Measurements from ENCODE around the gene SUSD1.

SUSD1 gene

GRCh38 chr9:112035166-112035826 lies 139.8 kb downstream of the SUSD1 start:
- DNase-seq, result no peak

GRCh38 chr9:112034216-112034611 lies 140.9 kb downstream of the SUSD1 start:
- DNase-seq, result no peak

- no peak for DNase-seq
Measured at GRCh38 chr9:112033237-112034215, 141.6 kb downstream of the SUSD1 start.

GRCh38 chr9:112032743-112033142 lies 142.4 kb downstream of the SUSD1 start:
- no peak for DNase-seq

GRCh38 chr9:112032009-112032408 lies 143.1 kb downstream of the SUSD1 start:
- no peak for DNase-seq

- no peak for DNase-seq
Measured at GRCh38 chr9:112031400-112031799, 143.7 kb downstream of the SUSD1 start.

- DNase-seq, result peak; percentile 89
Measured at GRCh38 chr9:112029921-112030444, 145.1 kb downstream of the SUSD1 start.

- DNase-seq, result no peak
Measured at GRCh38 chr9:112028242-112029221, 146.6 kb downstream of the SUSD1 start.

GRCh38 chr9:112025850-112026249 lies 149.2 kb downstream of the SUSD1 start:
- DNase-seq, result no peak

GRCh38 chr9:112021742-112022141 lies 153.4 kb downstream of the SUSD1 start:
- no peak for DNase-seq

GRCh38 chr9:112020680-112021596 lies 154.2 kb downstream of the SUSD1 start:
- peak; percentile 63 for DNase-seq

GRCh38 chr9:112017878-112018277 lies 157.2 kb downstream of the SUSD1 start:
- DNase-seq, result no peak

GRCh38 chr9:112015736-112016135 lies 159.4 kb downstream of the SUSD1 start:
- DNase-seq, result no peak

GRCh38 chr9:112015149-112015548 lies 159.9 kb downstream of the SUSD1 start:
- DNase-seq, result no peak

- no peak for DNase-seq
Measured at GRCh38 chr9:112013266-112013665, 161.8 kb downstream of the SUSD1 start.

- peak; percentile 84 for DNase-seq
Measured at GRCh38 chr9:112012026-112012902, 162.8 kb downstream of the SUSD1 start.

GRCh38 chr9:112011051-112011620 lies 164.0 kb downstream of the SUSD1 start:
- no peak for DNase-seq

GRCh38 chr9:112010537-112010936 lies 164.6 kb downstream of the SUSD1 start:
- DNase-seq, result no peak

- peak; percentile 10 for DNase-seq
Measured at GRCh38 chr9:112009656-112010055, 165.4 kb downstream of the SUSD1 start.

Data from NCI-H226 (cell line).